ENCODE measurements around the gene AQP3.

DNA sequence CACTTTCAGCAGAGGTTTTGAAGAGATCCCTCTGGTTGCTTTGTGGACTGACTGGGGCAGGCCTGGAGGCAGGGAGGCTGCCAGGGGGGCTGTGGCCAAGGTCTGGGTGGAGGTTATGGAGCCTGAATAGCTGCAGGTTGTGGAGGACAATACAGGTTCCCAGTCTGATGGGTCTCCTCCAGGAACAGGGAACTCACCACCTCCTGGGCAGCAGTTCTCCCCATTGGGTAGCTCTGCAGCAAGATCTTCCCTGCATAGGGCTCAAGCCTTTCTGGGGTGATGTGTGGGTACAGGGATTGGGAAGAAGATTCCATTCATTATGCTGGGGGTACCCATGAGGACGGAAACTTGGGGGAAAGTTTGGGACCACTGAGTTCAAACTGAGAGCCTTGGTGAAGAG is 6.8 kb downstream of the AQP3 start:
- TF ChIP-seq, protein P1, sequence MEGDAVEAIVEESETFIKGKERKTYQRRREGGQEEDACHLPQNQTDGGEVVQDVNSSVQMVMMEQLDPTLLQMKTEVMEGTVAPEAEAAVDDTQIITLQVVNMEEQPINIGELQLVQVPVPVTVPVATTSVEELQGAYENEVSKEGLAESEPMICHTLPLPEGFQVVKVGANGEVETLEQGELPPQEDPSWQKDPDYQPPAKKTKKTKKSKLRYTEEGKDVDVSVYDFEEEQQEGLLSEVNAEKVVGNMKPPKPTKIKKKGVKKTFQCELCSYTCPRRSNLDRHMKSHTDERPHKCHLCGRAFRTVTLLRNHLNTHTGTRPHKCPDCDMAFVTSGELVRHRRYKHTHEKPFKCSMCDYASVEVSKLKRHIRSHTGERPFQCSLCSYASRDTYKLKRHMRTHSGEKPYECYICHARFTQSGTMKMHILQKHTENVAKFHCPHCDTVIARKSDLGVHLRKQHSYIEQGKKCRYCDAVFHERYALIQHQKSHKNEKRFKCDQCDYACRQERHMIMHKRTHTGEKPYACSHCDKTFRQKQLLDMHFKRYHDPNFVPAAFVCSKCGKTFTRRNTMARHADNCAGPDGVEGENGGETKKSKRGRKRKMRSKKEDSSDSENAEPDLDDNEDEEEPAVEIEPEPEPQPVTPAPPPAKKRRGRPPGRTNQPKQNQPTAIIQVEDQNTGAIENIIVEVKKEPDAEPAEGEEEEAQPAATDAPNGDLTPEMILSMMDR (conservative IDR thresholded peaks at IDR 0.05): no peak
- TF ChIP-seq ZFX (IDR thresholded peaks at IDR 0.05): no peak

Measured in C4-2B (cell line).